Right lobe of liver (tissue), 4 donors: Measurements from ENCODE around the gene DACT1.
A peak's percentile ranks its signal among the peaks of the same experiment; 100 is the strongest.

Experiments used
- CTCF ChIP-seq, 4 donors: fragments of 200-600 bp in 3 of 4; fragments of 450-650 bp in 1 of 4; IDR thresholded peaks; one replicate each; pipeline versions ENCODE4 v1.5.1 to v1.8.0; 2016 to 2022; ENCODE audit warnings: antibody characterized with exemption in 4 of 4, mild to moderate bottlenecking in 2 of 4
- POLR2A ChIP-seq: fragments of 450-650 bp; IDR thresholded peaks from one replicate; pipeline ENCODE4 v1.6.1; 2017; ENCODE audit warnings: antibody characterized with exemption, mild to moderate bottlenecking
- donor health status: DM: no; HTN: no; CAD: no.
- donor health status: DM: no; HTN: no; CAD: no.
- donor health status: DM: no; HTN: yes; CAD: no.

DNA sequence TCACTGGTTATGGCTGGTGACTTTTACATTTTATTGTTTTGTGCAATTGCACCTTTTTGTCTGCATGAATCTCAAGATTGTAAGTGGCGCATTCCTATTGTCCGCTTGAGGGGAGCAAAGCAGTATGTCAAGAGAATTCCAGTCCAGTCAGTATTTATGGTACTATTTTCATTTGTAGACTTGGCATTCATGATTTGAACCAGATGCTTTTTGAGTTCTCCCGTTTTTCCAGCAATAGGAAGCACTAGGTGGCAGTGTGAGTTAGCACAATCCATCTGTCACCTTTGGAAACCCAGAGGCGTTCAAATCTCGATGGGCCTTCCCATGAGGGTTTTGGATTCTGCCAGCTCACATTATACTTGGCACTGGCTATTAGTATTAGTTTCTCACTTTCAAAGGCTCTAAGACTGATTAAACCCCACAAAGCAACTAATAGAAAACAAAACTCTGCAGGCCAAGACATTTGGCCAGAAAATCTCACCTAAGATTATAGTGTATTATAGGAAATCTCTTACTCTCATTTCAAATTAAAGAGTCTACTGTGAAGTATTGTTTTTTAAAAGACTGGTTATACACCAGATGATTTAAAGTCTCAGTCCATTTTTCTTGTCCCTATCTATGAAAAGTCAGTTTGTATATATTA is 2.2 kb downstream of the DACT1 start:
- no peak for TF ChIP-seq POLR2A
- TF ChIP-seq CTCF (IDR thresholded peaks at IDR 0.05) = peak; percentile 60 to 68 (median 64)
